Kidney tubule cell (primary cell): Measurements from ENCODE around the gene RALGAPA2.

Source experiments
- DNase-seq: peaks from one replicate; pipeline ENCODE4 v3.0.0-alpha.2; 2018; ENCODE audit warnings: low spot score

Gene RALGAPA2

DNA sequence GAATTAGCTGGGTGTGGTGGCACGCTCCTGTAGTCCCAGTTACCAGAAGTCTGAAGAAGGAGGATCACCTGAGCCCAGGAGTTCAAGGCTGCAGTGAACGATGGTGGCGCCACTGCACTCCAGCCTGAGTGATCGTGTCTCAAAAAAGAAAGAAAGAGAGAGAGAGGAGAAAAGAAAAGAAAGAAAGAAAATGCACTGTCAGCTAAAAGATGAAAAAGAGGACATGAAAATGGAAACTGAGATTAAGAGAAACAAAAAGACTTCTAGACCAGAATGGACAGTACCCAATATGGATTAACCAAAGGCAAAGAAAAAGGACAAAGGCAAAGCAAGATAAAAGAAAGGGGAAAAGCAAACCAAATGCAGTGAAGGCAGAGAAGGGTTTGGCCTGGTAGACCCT is 9.0 kb upstream of the RALGAPA2 start:
- DNase-seq: no peak

DNA sequence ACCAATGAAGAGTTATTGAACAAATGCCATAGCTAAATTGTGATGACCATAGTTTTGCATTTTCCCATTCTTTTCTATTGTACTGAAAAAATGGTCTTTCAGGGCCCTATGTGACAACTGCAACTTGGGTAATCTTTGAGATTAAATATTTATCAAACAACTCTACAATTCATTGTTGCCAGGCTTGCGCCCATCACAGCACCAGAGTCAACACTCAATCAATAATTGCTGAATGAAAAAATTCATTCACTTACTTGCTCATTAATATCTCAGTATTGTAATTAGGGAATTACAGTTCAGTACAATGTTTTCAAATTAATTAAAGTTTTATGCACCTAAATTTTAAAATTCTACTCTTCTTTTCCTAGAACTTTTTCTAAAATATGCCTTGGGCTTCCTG is 7.7 kb upstream of the RALGAPA2 start:
- DNase-seq: no peak

GRCh38 chr20:20719411-20719810 is 7.0 kb upstream of the RALGAPA2 start:
- DNase-seq: no peak

GRCh38 chr20:20713244-20713765 is 861 bp upstream of the RALGAPA2 start:
- no peak for DNase-seq

DNA sequence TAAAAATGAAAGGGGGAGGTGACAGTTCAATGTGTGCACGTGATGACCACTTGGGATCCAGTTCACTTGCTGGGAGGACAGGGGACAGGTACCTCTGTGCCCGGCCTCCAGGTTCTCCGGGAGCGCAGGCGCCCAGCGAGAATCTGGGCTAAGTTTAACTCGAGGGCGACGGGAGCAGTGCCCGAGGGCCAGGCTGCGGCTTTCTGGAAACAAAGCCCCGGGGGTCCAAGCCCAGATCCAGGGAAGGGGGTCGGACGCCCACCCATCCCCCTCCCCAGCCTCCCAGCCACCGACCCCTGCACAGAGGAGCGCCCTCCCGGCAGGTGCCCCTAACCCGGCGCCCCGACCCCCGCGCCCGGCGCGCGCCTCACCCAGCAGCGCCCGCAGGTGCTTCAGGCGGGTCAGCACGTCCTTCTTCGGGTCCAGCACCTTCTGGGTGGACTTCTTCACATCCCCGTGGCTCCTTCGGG is 405 bp downstream of the RALGAPA2 start:
- peak; percentile 34 for DNase-seq

DNA sequence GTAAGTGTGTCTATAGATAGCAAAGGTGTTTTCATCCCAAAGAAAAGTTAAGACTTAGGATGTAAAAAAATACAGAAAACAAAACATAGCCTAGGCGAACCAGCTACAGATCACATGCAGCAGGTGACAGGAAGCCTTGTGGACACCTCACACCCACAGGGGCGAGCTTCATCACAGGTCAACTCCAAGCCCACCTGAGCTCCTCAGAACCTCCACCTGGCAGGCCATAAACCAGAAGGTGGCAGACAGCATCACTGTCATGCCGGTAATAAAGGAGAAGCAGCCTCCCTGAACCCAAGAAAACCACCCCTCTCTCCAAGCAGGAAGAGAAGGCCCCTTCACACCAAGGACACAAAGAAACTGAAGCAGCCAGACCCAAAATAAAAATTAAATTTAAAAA is 1.0 kb downstream of the RALGAPA2 start:
- DNase-seq: peak; percentile 21

DNA sequence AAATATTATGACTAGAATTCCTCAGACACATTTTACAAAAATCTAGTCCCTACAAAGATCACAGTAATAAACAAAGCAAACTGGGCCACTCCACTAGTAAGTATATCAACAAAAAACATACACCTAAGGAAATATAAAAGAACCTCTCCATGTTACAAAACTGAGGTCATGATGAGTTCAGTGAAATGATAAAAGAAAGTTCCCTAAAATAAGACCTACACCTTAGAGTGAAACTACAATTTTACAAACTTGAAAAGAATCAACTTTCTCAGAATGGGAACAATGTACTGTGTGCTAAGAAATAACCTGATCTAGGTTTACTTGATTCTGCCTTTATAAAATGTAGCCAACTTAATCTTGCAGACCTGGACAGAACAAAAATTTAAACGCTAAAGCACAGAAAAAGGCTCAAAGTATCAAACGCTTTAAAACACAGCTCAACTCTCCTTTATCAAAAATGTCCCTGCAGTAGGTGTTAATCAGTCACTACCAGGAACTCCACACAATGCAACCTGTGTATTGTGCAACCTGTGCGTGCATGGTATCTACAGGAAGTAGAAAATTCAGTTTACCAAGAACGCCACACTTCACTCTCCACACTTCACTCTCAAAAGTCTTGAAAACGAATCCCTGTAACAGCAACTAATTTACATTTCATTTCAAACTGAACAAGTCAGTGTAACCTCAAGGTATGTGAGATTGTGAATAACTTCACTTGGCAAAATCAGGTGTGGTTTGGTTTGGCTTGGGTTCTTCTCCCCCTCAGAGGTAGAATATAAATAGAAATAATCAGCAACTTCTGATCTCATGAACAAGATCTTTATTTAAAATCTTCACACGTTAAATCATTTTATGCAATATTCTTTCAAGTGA is 1.8 kb downstream of the RALGAPA2 start:
- peak; percentile 77 for DNase-seq

- no peak for DNase-seq
These were observed 2.6 kb downstream of the RALGAPA2 start for GRCh38 chr20:20709887-20710286.

- no peak for DNase-seq
These were observed 6.2 kb downstream of the RALGAPA2 start for GRCh38 chr20:20706285-20706684.

DNA sequence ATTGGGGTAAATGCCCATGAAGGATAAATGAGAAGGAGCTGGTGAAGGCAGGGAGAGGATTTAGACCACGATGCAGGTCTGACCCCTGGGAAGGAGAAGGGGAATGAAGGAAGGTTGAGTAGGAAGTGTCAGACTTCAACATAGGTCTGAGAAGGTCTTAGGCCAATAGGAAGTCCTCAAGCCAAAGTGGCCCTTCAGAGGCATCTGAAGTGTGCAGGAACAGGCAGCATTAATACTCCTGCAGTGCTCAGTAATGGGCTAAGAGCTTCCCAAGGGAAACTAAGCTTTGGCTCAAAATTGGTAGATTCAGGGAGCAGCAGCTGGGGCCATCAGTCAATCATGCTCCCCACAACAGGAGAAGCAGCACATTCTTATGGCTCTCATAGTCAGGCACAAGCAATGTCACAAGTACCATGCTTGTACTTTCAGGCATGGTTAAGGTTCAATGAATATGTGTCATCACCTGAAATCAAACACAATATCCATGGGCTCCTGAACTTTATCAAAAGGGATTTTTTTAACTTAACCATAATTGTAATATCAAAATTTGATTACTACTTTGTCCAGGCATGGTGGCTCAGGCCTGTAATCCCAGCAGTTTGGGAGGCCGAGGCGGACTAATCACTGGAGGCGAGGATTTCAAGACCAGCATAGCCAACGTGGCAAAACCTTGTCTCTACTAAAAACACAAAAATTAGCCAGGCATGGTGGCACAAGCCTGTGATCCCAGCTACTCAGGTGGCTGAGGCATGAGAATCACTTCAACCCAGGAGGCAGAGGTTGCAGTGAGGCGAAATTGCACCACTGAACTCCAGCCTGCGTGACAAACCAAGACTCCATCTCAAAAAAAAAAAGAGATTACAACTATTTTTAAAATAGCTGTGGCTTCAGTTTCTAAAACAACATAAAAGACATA is 9.9 kb downstream of the RALGAPA2 start:
- peak; percentile 9 for DNase-seq

DNA sequence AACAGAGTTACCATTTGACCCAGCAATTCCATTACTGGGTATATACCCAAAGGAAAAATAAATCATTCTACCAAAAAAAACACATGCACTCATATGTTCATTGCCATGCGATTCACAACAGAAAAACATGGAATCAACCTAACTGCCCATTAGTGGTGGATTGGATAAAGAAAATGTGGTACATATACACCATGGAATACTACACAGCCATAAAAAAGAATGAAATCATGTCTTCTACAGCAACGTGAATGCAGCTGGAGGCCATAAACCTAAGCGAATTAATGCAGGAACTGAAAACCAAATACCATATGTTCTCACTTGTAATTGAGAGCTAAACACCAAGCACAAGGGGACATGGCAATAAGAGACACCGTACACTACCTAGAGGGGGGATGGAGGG is 12.5 kb downstream of the RALGAPA2 start:
- no peak for DNase-seq

- DNase-seq: no peak
These were observed 13.3 kb downstream of the RALGAPA2 start for GRCh38 chr20:20699144-20699543.

- DNase-seq: no peak
These were observed 15.1 kb downstream of the RALGAPA2 start for GRCh38 chr20:20697325-20697845.

DNA sequence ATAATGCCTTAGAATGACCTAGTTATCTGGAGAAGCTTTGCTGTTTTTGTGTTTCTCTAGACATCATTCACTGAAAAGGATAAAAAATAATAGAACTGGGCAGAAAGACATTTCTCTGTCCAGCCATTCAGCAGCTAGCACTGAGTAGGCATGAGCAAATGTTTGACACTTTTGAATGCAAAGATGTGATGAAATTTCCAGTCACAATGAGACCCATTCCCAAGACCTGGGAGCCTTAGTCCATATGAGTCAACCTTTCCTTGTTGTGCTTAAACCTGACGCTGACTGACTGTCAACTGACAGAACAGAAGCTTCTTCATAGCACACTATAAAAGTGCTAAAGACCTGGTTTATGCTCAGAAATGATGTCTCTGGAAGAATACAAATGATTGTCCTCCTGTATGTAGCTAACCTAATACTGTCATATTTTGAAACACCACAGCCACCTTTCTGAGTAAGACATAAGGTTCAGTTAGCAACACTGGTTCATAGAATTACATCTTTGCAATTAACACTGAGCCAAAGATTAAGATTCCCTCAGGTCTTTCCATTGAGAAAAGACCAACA is 17.1 kb downstream of the RALGAPA2 start:
- no peak for DNase-seq

DNA sequence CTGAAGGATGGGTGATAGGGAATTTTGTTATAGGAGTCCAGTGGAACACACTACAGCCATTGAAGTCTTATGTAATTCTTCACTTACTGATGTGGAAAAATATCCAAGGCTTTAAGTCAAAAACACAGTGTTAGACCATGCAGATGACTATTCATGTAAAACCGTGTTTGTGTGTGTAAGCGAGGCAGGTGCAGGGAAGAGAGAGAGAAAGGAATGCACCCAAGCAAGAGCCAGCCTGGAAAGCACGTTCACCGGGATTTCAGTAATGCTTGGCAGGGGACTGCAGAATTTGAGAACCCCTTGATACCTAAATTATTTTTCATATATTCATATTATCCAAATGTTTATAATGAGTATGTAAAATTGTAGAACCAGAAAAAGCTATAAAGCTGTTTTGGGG is 17.9 kb downstream of the RALGAPA2 start:
- DNase-seq: peak; percentile 26

GRCh38 chr20:20692587-20692986 is 19.9 kb downstream of the RALGAPA2 start:
- DNase-seq: no peak

- no peak for DNase-seq
These were observed 20.8 kb downstream of the RALGAPA2 start for GRCh38 chr20:20691477-20692235.

GRCh38 chr20:20690676-20691476 is 21.6 kb downstream of the RALGAPA2 start:
- DNase-seq: no peak

DNA sequence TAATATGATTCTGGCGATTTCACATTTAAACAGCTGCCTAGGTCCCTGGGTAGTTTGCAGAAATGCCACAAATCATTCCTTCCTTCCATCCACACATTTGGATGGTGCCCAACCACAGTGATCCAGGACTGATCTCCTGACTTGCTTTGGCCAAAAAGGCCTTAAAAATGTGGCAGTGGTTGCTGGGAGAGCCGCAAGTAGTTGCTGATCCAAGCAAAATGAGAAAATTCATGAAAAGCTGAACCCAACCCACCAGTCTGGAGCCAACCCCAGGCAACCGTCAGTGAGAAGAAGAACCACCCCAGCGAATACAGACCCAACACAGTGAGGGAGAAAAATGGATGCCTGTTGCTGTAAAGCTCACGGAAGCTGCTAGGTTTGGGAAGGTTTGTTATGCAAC is 25.1 kb downstream of the RALGAPA2 start:
- no peak for DNase-seq

GRCh38 chr20:20685635-20686034 is 26.8 kb downstream of the RALGAPA2 start:
- peak; percentile 35 for DNase-seq
